Esophagus muscularis mucosa (tissue), 4 donors: ENCODE measurements around the gene ANKRD17. TPM values are rescaled to one million over a fixed set of nuclear protein-coding genes. Genes with fewer than 3 reads are reported as not detected.

ENCODE experiments used
- DNase-seq: peaks from one replicate; pipeline ENCODE4 v3.0.0-alpha.2; 2017; ENCODE audit errors: extremely low spot score
- H3K27ac ChIP-seq, 4 donors: fragments of 200-600 bp; sonication (generic); replicated peaks in 1 of 4; 1 replicate in 3 of 4; 2 replicates in 1 of 4; pipeline ENCODE4 v1.5.1; 2016 to 2019; ENCODE audit warnings: mild to moderate bottlenecking in 1 of 4
- H3K27me3 ChIP-seq, 4 donors: fragments of 200-600 bp; sonication (generic); one replicate each; pipeline versions ENCODE4 v1.5.1 to v1.6.0; 2016 to 2019
- H3K36me3 ChIP-seq, 4 donors: fragments of 200-600 bp; sonication (generic); one replicate each; pipeline ENCODE4 v1.5.1; 2016 to 2019
- H3K4me1 ChIP-seq, 4 donors: fragments of 200-600 bp; sonication (generic); one replicate each; pipeline ENCODE4 v1.5.1; 2016 to 2019
- H3K4me3 ChIP-seq, 4 donors: fragments of 200-600 bp; sonication (generic); 1 replicate in 2 of 4; 2 replicates in 2 of 4; pipeline ENCODE4 v1.5.1; 2016 to 2019; ENCODE audit warnings: mild to moderate bottlenecking in 4 of 4, moderate library complexity in 1 of 4
- H3K9me3 ChIP-seq, 4 donors: fragments of 200-600 bp; sonication (generic); 1 replicate in 3 of 4; 2 replicates in 1 of 4; pipeline ENCODE4 v1.5.1; 2016 to 2019
- EP300 ChIP-seq: sonication (generic); formaldehyde crosslinking; IDR thresholded peaks from one replicate; pipeline ENCODE4 v1.6.1; 2017; ENCODE audit warnings: antibody characterized with exemption
- POLR2A ChIP-seq: fragments of 450-650 bp; IDR thresholded peaks from one replicate; pipeline ENCODE4 v1.6.1; 2017; ENCODE audit warnings: antibody characterized with exemption, moderate library complexity, mild to moderate bottlenecking, low read depth
- POLR2AphosphoS5 ChIP-seq, 2 donors: sonication (generic); formaldehyde crosslinking; IDR thresholded peaks; one replicate each; pipeline ENCODE4 v1.6.1; 2017; ENCODE audit warnings: antibody characterized with exemption in 2 of 2
- WGBS: methylation state at CpG from one replicate; pipeline ENCODE4 v1.1.5; 2018; 5-methylcytosine and 5-hydroxymethylcytosine counted together
- intact Hi-C: fragments of 100-400 bp; cut with DNase I; formaldehyde crosslinking; loops from one replicate; pipeline ENCODE4 v1.15.1; 2023
- total RNA-seq, 4 donors: library from RNA; depleted of rRNA; stranded (reverse); fragments of >200 nt; gene quantifications; one replicate each; pipeline versions ENCODE4 v1.1.0 to v1.2.1, GENCODE V29; 2016
- TF ChIP-seq, protein P1 (sequence below), 3 experiments: fragments of 200-600 bp in 2 of 3; fragments of 450-650 bp in 1 of 3; sonication (generic) in 2 of 3; IDR thresholded peaks; one replicate each; pipeline ENCODE4 v1.5.1; 2017 to 2019; ENCODE audit warnings: antibody characterized with exemption in 3 of 3, mild to moderate bottlenecking in 2 of 3, moderate library complexity in 1 of 3

The ANKRD17 gene
- total RNA-seq, 4 donors from 2014 or later = 47.9 to 58.1 (median 54.7) TPM

DNA sequence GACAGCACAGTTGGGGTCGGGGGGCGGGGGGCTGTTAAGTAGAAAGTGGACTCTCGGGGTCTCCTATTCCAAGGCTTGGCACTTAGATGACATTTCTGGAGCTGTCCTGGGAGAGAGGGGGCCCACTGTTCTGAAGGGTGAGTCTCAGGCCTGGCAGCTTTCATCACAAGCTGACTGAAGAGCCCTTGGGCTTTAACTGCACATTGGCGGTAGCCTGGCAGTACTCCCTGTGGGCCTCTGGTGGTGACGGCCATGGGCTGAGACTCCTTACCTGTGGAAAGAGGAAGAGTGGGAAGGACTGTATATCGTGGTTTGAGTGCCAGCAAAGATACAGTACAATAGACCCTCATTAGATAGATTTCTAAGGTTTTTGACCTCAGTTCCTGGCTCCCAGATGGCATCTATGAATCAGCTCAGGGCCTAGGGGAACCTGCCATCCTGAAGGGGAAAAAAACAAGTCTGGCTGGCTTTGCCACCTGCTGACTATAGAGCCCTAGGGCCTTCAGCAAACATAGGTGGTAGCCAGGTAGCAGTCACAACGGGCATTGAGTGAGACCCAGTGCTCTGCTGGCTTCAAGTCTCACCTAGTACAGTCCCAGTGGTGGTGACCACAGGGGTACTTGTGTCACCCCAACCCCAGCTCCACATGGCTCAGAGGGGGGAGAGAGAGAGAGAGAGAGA is 87.9 kb downstream of the ANKRD17 start:
- no peak for TF ChIP-seq EP300
- TF ChIP-seq POLR2A = no peak
- TF ChIP-seq POLR2AphosphoS5 (IDR thresholded peaks at IDR 0.05) = no peak
- TF ChIP-seq, protein P1, sequence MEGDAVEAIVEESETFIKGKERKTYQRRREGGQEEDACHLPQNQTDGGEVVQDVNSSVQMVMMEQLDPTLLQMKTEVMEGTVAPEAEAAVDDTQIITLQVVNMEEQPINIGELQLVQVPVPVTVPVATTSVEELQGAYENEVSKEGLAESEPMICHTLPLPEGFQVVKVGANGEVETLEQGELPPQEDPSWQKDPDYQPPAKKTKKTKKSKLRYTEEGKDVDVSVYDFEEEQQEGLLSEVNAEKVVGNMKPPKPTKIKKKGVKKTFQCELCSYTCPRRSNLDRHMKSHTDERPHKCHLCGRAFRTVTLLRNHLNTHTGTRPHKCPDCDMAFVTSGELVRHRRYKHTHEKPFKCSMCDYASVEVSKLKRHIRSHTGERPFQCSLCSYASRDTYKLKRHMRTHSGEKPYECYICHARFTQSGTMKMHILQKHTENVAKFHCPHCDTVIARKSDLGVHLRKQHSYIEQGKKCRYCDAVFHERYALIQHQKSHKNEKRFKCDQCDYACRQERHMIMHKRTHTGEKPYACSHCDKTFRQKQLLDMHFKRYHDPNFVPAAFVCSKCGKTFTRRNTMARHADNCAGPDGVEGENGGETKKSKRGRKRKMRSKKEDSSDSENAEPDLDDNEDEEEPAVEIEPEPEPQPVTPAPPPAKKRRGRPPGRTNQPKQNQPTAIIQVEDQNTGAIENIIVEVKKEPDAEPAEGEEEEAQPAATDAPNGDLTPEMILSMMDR (IDR thresholded peaks at IDR 0.05) = no peak
- Histone ChIP-seq H3K4me3 (no peak overlapping the region), H3K9me3 (peaks cover 0 to 5% (median 1%) of the 10 kb centered on the region in 4 donors), H3K27me3 (no peaks in the 10 kb centered on the region), H3K4me1 (no peaks in the 10 kb centered on the region), H3K27ac (no peak overlapping the region), H3K36me3 (peaks cover 12 to 76% (median 49%) of the 10 kb centered on the region in 4 donors)
- WGBS = 100% methylated on average over 4 of the region's 7 CpGs
- intact Hi-C loops = no loop called here
- DNase-seq = no peak

DNA sequence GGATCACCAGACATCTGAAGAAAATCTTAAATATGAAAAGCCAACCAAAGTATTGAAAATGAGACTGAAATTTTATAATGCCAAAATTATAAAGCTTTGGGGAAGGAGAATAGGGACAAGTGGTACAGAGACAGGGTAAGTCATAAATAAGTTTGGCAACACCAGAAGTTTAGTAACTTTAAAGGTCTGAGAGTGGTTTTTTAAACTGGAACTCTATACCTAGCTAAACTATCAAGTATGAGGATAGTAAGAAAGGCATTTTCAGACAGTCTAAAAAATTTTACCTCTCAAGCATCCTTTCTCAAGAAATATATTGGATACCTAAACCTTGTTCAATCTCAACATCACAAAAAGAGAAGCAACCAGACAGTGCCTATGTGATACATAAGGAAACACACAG is 92.4 kb downstream of the ANKRD17 start:
- Histone ChIP-seq H3K4me1 (peaks cover 5 to 16% (median 9%) of the 10 kb centered on the region in 4 donors), H3K4me3 (no peak overlapping the region), H3K36me3 (peaks cover 19 to 66% (median 46%) of the 10 kb centered on the region in 4 donors), H3K27ac (no peak overlapping the region), H3K27me3 (no peaks in the 10 kb centered on the region), H3K9me3 (peaks cover 0 to 5% (median 0%) of the 10 kb centered on the region in 4 donors)
- intact Hi-C loops = loop anchor here (5.0 kb wide), 1 partner anchor 76 kb away; no protein-coding TSS in a partner anchor
- TF ChIP-seq POLR2AphosphoS5 (IDR thresholded peaks at IDR 0.05) (no peak), EP300 (no peak), POLR2A (no peak)
- TF ChIP-seq, protein P1 (IDR thresholded peaks at IDR 0.05) = no peak
- no peak for DNase-seq

DNA sequence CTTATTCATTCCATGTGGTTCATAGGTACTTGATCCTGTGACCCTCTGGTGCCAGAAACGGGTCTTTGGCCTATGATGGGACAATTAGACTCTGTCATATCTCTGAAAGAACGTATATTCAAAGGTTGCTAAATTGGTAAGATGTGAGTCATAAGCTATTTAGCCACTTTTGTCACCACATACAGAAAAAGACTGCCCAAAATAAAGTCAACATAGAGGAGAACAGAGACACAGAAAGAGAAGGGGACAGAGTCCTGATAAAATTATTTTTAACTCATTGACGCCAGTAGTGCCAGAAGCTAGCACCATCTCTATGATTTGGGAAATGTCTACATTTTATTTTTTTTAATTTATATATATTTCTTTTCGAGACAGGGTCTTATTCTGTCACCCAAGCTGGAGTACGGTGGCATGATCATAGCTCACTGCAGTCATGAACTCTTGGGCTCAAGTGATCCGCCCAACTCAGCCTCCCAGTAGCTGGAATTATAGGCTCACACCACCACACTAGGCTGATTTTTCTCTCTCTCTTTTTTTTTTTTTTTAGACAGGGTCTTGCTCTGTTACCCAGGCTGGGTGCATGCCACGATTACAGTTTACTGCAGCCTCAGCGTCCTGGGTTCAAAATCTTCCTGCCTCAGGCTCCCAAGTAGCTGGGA is 96.9 kb downstream of the ANKRD17 start:
- Histone ChIP-seq H3K9me3 (peaks cover 0 to 5% (median 0%) of the 10 kb centered on the region in 4 donors), H3K27me3 (no peaks in the 10 kb centered on the region), H3K27ac (no peak overlapping the region), H3K4me3 (no peak overlapping the region), H3K36me3 (peaks cover 4 to 61% (median 27%) of the 10 kb centered on the region in 4 donors), H3K4me1 (peaks cover 5 to 16% (median 9%) of the 10 kb centered on the region in 4 donors)
- intact Hi-C loops = no loop called here
- WGBS = 90% methylated on average over 8 of the region's 8 CpGs
- no peak for TF ChIP-seq POLR2A
- TF ChIP-seq POLR2AphosphoS5 (IDR thresholded peaks at IDR 0.05) = no peak
- TF ChIP-seq, protein P1 (IDR thresholded peaks at IDR 0.05) = no peak
- TF ChIP-seq EP300 = no peak
- no peak for DNase-seq

DNA sequence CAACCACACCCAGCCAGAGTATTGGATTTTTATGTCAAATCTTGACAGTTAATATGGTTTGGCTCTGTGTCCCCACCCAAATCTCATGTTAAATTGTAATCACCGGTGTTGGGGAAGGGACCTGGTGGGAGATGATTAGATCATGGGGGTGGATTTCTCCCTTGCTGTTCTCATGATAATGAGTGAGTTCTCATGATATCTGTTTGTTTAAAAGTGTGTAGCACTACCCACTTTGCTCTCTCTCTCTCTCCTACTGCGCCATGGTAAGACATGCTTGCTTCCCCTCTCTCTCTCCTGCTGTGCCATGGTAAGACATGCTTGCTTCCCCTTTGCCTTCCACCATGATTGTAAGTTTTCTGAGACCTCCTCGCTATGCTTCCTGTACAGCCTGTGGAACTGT is 102.2 kb downstream of the ANKRD17 start:
- intact Hi-C loops = no loop called here
- no peaks in the 10 kb centered on the region for H3K9me3 ChIP-seq
- TF ChIP-seq, protein P1 (IDR thresholded peaks at IDR 0.05) = no peak
- no peak for TF ChIP-seq EP300
- TF ChIP-seq POLR2AphosphoS5 (IDR thresholded peaks at IDR 0.05) = no peak
- no peak for DNase-seq
- no peaks in the 10 kb centered on the region for H3K27me3 ChIP-seq
- WGBS = 97% methylated on average over 3 of the region's 3 CpGs
- no peak overlapping the region for H3K27ac ChIP-seq
- peaks cover 2 to 78% (median 29%) of the 10 kb centered on the region in 4 donors for H3K36me3 ChIP-seq
- H3K4me1 ChIP-seq = no peaks in the 10 kb centered on the region
- H3K4me3 ChIP-seq = no peak overlapping the region
